GM23338 (cell line): ENCODE measurements around the gene MACROD1. TPM values are rescaled to one million over a fixed set of nuclear protein-coding genes. Genes with fewer than 3 reads are reported as not detected.

Experiments
- ATAC-seq: fragments of 200-7000 bp; cut with Tn5 transposase; 3 replicates; pipeline ENCODE4 v1.9.1; 2020
- DNase-seq: peaks from one replicate; pipeline ENCODE4 v3.0.0-alpha.2; 2015; ENCODE audit warnings: low spot score
- H2AFZ ChIP-seq: fragments of 200-600 bp; sonication (generic); 2 replicates; pipeline ENCODE4 v1.8.0; 2016; ENCODE audit warnings: antibody characterized with exemption, mild to moderate bottlenecking, moderate library complexity
- H3F3A ChIP-seq: fragments of 200-600 bp; sonication (generic); replicated peaks from 2 replicates; pipeline ENCODE4 v1.8.0; 2017; ENCODE audit warnings: antibody characterized with exemption, mixed run types, low read depth
- H3K27ac ChIP-seq: fragments of 200-600 bp; sonication (generic); 2 replicates; pipeline ENCODE4 v1.6.1; 2016; ENCODE audit warnings: low read depth
- H3K27me3 ChIP-seq: fragments of 200-600 bp; sonication (generic); 2 replicates; pipeline ENCODE4 v1.8.0; 2016; ENCODE audit warnings: mild to moderate bottlenecking, mixed run types, moderate library complexity; ENCODE audit not compliant: insufficient read depth
- H3K36me3 ChIP-seq: fragments of 200-600 bp; sonication (generic); 2 replicates; pipeline ENCODE4 v1.8.0; 2016; ENCODE audit warnings: mild to moderate bottlenecking; ENCODE audit not compliant: insufficient read depth
- H3K4me1 ChIP-seq: fragments of 200-600 bp; sonication (generic); 2 replicates; pipeline ENCODE4 v1.8.0; 2016; ENCODE audit warnings: mild to moderate bottlenecking, moderate library complexity; ENCODE audit not compliant: insufficient read depth
- H3K4me2 ChIP-seq: fragments of 200-600 bp; sonication (generic); 2 replicates; pipeline ENCODE4 v1.7.1; 2017; ENCODE audit warnings: mixed run types
- H3K4me3 ChIP-seq: fragments of 200-600 bp; sonication (generic); 2 replicates; pipeline ENCODE4 v1.6.1; 2016; ENCODE audit warnings: mixed run types
- H3K79me2 ChIP-seq: fragments of 200-600 bp; sonication (generic); replicated peaks from 2 replicates; pipeline ENCODE4 v1.8.0; 2017; ENCODE audit warnings: mild to moderate bottlenecking; ENCODE audit not compliant: insufficient read depth
- H3K9me2 ChIP-seq: fragments of 200-600 bp; sonication (generic); 2 replicates; pipeline ENCODE4 v1.8.0; 2017; ENCODE audit not compliant: insufficient read depth
- H4K20me1 ChIP-seq: fragments of 200-600 bp; sonication (generic); replicated peaks from 2 replicates; pipeline ENCODE4 v1.8.0; 2017; ENCODE audit warnings: mild to moderate bottlenecking; ENCODE audit not compliant: insufficient read depth
- H3K27ac Mint-ChIP-seq: 2 replicates; pipeline ENCODE4 v1.8.0; 2020; ENCODE audit warnings: inconsistent platforms, mild to moderate bottlenecking, moderate library complexity, mixed read lengths
- H3K27me3 Mint-ChIP-seq: 3 replicates; pipeline ENCODE4 v1.8.0; 2022; ENCODE audit warnings: low read depth, mild to moderate bottlenecking, moderate library complexity, mixed read lengths, inconsistent platforms; ENCODE audit not compliant: insufficient read depth, poor library complexity
- H3K36me3 Mint-ChIP-seq: 3 replicates; pipeline ENCODE4 v1.8.0; 2021; ENCODE audit warnings: low read depth, mild to moderate bottlenecking, inconsistent platforms, moderate library complexity, mixed read lengths
- H3K4me1 Mint-ChIP-seq: 3 replicates; pipeline ENCODE4 v1.8.0; 2020; ENCODE audit warnings: mild to moderate bottlenecking, inconsistent platforms, mixed read lengths
- H3K4me3 Mint-ChIP-seq: 3 replicates; pipeline ENCODE4 v1.8.0; 2021; ENCODE audit warnings: moderate library complexity, mild to moderate bottlenecking, inconsistent platforms, mixed read lengths
- H3K9me3 Mint-ChIP-seq: 3 replicates; pipeline ENCODE4 v1.8.0; 2020; ENCODE audit warnings: moderate library complexity, mild to moderate bottlenecking, inconsistent platforms, mixed read lengths
- EZH2 ChIP-seq: fragments of 200-600 bp; sonication (generic); IDR thresholded peaks from one replicate; pipeline ENCODE4 v1.8.0; 2017; ENCODE audit warnings: antibody characterized with exemption, mild to moderate bottlenecking, low read depth; ENCODE audit not compliant: unreplicated experiment
- JUNB ChIP-seq: IDR thresholded peaks from one replicate; pipeline ENCODE4 v1.6.1; 2016; ENCODE audit warnings: antibody characterized with exemption; ENCODE audit not compliant: unreplicated experiment
- NANOG ChIP-seq: IDR thresholded peaks from 2 replicates; pipeline ENCODE4 v1.6.1; 2016; ENCODE audit warnings: antibody characterized with exemption, borderline replicate concordance
- ZNF114 ChIP-seq: fragments of 250-450 bp; sonication (Bioruptor Pico); IDR thresholded peaks from 2 replicates; pipeline ENCODE4 v1.5.0; 2020; ENCODE audit warnings: mild to moderate bottlenecking, moderate library complexity
- ZNF331 ChIP-seq: fragments of 250-450 bp; sonication (Bioruptor Pico); IDR thresholded peaks from 2 replicates; pipeline ENCODE4 v1.5.0; 2020; ENCODE audit warnings: low read depth, mild to moderate bottlenecking, moderate library complexity
- polyA plus RNA-seq: library from polyadenylated mRNA; unstranded; fragments of >200 nt; fragmentation: Nextera tagmentation; extraction: Ambion mirVana; gene quantifications from 2 replicates; pipeline ENCODE4 v1.2.1, GENCODE V29; 2016
- total RNA-seq: library from RNA; depleted of rRNA; stranded (reverse); fragments of >200 nt; shearing (Covaris generic); gene quantifications from 2 replicates; pipeline ENCODE4 v1.2.3, GENCODE V29; 2014
- TF ChIP-seq, protein P1 (sequence below): fragments of 250-450 bp; sonication (Bioruptor Pico); IDR thresholded peaks from 2 replicates; pipeline ENCODE4 v1.5.0; 2020; ENCODE audit warnings: mild to moderate bottlenecking, moderate library complexity

Gene MACROD1
- total and polyA plus RNA-seq, 2 experiments from 2014 or later, result 33.0 to 51.6 TPM

DNA sequence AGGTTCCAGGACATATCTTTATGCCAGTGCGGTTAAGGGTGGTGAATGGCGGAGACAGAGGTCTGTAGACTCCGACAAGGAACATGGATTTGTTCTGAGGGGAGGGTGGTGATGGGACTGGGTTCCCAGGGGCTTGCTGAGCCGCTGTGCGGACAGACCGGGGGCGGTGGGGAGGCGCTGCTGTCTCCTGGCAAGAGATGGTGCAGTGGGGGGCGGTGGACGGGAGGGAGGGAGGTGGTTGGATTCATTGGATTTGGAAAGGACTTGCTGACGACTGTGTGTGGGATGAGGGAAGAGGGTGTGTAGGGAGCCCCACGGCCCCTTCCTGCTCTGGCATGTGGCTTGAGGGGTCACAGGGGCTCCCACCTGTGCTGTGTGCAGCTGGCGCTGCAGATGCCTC lies 87.0 kb downstream of the MACROD1 start:
- TF ChIP-seq NANOG (no peak), ZNF114 (CRISPR knock-in tag) (no peak), ZNF331 (CRISPR knock-in tag) (no peak), EZH2 (no peak), JUNB (no peak)
- TF ChIP-seq, protein P1, sequence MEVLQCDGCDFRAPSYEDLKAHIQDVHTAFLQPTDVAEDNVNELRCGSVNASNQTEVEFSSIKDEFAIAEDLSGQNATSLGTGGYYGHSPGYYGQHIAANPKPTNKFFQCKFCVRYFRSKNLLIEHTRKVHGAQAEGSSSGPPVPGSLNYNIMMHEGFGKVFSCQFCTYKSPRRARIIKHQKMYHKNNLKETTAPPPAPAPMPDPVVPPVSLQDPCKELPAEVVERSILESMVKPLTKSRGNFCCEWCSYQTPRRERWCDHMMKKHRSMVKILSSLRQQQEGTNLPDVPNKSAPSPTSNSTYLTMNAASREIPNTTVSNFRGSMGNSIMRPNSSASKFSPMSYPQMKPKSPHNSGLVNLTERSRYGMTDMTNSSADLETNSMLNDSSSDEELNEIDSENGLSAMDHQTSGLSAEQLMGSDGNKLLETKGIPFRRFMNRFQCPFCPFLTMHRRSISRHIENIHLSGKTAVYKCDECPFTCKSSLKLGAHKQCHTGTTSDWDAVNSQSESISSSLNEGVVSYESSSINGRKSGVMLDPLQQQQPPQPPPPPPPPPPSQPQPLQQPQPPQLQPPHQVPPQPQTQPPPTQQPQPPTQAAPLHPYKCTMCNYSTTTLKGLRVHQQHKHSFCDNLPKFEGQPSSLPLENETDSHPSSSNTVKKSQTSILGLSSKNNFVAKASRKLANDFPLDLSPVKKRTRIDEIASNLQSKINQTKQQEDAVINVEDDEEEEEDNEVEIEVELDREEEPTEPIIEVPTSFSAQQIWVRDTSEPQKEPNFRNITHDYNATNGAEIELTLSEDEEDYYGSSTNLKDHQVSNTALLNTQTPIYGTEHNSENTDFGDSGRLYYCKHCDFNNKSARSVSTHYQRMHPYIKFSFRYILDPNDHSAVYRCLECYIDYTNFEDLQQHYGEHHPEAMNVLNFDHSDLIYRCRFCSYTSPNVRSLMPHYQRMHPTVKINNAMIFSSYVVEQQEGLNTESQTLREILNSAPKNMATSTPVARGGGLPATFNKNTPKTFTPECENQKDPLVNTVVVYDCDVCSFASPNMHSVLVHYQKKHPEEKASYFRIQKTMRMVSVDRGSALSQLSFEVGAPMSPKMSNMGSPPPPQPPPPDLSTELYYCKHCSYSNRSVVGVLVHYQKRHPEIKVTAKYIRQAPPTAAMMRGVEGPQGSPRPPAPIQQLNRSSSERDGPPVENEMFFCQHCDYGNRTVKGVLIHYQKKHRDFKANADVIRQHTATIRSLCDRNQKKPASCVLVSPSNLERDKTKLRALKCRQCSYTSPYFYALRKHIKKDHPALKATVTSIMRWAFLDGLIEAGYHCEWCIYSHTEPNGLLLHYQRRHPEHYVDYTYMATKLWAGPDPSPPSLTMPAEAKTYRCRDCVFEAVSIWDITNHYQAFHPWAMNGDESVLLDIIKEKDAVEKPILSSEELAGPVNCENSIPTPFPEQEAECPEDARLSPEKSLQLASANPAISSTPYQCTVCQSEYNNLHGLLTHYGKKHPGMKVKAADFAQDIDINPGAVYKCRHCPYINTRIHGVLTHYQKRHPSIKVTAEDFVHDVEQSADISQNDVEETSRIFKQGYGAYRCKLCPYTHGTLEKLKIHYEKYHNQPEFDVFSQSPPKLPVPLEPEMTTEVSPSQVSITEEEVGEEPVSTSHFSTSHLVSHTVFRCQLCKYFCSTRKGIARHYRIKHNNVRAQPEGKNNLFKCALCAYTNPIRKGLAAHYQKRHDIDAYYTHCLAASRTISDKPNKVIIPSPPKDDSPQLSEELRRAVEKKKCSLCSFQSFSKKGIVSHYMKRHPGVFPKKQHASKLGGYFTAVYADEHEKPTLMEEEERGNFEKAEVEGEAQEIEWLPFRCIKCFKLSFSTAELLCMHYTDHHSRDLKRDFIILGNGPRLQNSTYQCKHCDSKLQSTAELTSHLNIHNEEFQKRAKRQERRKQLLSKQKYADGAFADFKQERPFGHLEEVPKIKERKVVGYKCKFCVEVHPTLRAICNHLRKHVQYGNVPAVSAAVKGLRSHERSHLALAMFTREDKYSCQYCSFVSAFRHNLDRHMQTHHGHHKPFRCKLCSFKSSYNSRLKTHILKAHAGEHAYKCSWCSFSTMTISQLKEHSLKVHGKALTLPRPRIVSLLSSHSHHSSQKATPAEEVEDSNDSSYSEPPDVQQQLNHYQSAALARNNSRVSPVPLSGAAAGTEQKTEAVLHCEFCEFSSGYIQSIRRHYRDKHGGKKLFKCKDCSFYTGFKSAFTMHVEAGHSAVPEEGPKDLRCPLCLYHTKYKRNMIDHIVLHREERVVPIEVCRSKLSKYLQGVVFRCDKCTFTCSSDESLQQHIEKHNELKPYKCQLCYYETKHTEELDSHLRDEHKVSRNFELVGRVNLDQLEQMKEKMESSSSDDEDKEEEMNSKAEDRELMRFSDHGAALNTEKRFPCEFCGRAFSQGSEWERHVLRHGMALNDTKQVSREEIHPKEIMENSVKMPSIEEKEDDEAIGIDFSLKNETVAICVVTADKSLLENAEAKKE (CRISPR knock-in tag), result no peak
- H2AFZ ChIP-seq, result no peak overlapping the region
- Mint-ChIP-seq H3K27me3 (peaks cover 55% of the 10 kb centered on the region), H3K9me3 (no peaks in the 10 kb centered on the region), H3K4me3 (no peak overlapping the region), H3K36me3 (no peaks in the 10 kb centered on the region), H3K4me1 (no peaks in the 10 kb centered on the region), H3K27ac (no peak overlapping the region)
- H3K4me3 ChIP-seq, result no peak overlapping the region
- no peaks in the 10 kb centered on the region for H3F3A ChIP-seq
- peaks cover 14% of the 10 kb centered on the region for H4K20me1 ChIP-seq
- no peak for DNase-seq
- H3K36me3 ChIP-seq, result no peaks in the 10 kb centered on the region
- no peaks in the 10 kb centered on the region for H3K79me2 ChIP-seq
- no peaks in the 10 kb centered on the region for H3K4me1 ChIP-seq
- no peak overlapping the region for H3K4me2 ChIP-seq
- no peak for ATAC-seq
- peaks cover 76% of the 10 kb centered on the region for H3K27me3 ChIP-seq
- no peak overlapping the region for H3K27ac ChIP-seq
- no peaks in the 10 kb centered on the region for H3K9me2 ChIP-seq

DNA sequence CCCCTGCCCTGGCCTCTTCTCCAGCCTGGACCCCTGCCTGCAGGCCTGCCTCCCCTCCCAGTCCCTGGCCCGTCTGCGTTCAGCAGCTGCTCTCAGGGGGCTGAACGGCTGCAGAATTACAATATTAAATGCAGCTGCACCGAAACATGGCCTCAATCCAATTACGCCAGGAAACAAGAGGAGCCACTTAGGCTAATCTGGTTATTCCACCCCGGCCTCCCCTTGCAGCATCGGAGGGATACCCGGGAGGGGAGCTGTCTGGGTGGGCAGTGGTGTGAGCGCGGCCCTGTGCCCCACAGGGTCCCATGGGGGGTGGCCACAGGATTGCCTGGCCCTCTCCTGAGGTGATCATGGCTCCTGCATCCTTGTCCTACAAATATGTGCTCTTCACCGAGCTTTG lies 87.6 kb downstream of the MACROD1 start:
- H3F3A ChIP-seq, result no peaks in the 10 kb centered on the region
- peaks cover 14% of the 10 kb centered on the region for H4K20me1 ChIP-seq
- Mint-ChIP-seq H3K4me3 (no peak overlapping the region), H3K4me1 (no peaks in the 10 kb centered on the region), H3K9me3 (no peaks in the 10 kb centered on the region), H3K27ac (no peak overlapping the region), H3K27me3 (peaks cover 54% of the 10 kb centered on the region), H3K36me3 (no peaks in the 10 kb centered on the region)
- TF ChIP-seq, protein P1 (CRISPR knock-in tag), result no peak
- no peak for TF ChIP-seq EZH2
- no peak for TF ChIP-seq NANOG
- no peak for TF ChIP-seq JUNB
- no peak overlapping the region for H3K4me3 ChIP-seq
- H2AFZ ChIP-seq, result no peak overlapping the region
- H3K9me2 ChIP-seq, result no peaks in the 10 kb centered on the region
- no peaks in the 10 kb centered on the region for H3K36me3 ChIP-seq
- ATAC-seq, result no peak
- H3K27ac ChIP-seq, result no peak overlapping the region
- H3K4me1 ChIP-seq, result no peaks in the 10 kb centered on the region
- DNase-seq, result no peak
- H3K79me2 ChIP-seq, result no peaks in the 10 kb centered on the region
- H3K4me2 ChIP-seq, result no peak overlapping the region
- peaks cover 82% of the 10 kb centered on the region for H3K27me3 ChIP-seq
